Natural killer cell treated with Interleukin-12 subunit alpha and Interleukin-12 subunit beta and Interleukin-15 and Interleukin-18, amount 100 ng/mL, for 72 hours (primary cell): Measurements from ENCODE around the gene NEURL1B. TPM values are rescaled to one million over a fixed set of nuclear protein-coding genes. Genes with fewer than 3 reads are reported as not detected.

ENCODE experiments used
- ATAC-seq, 2 donors: fragments of 150-1000 bp; cut with Tn5 transposase in 1 of 2; sonication (Bioruptor Pico), chemical (Tn5 transposase) in 1 of 2; 2 replicates each; pipeline ENCODE4 v1.10.0; 2021
- DNase-seq: peaks from one replicate; pipeline ENCODE4 v3.0.0; 2022; ENCODE audit warnings: low spot score
- H3K27ac Mint-ChIP-seq, 2 donors: 1 replicate in 1 of 2; 2 replicates in 1 of 2; pipeline ENCODE4 v1.8.0; 2022; ENCODE audit warnings: mixed read lengths in 2 of 2, mild to moderate bottlenecking in 1 of 2, moderate library complexity in 1 of 2
- H3K27me3 Mint-ChIP-seq, 2 donors: 1 replicate in 1 of 2; 2 replicates in 1 of 2; pipeline ENCODE4 v1.8.0; 2022; ENCODE audit warnings: mixed read lengths in 2 of 2
- H3K36me3 Mint-ChIP-seq: one replicate; pipeline ENCODE4 v1.8.0; 2022; ENCODE audit warnings: mixed read lengths
- H3K4me1 Mint-ChIP-seq, 2 donors: 1 replicate in 1 of 2; 2 replicates in 1 of 2; pipeline ENCODE4 v1.8.0; 2022; ENCODE audit warnings: low read depth in 2 of 2, mixed read lengths in 2 of 2, mild to moderate bottlenecking in 1 of 2
- H3K4me3 Mint-ChIP-seq: one replicate; pipeline ENCODE4 v1.8.0; 2022; ENCODE audit warnings: mixed read lengths
- H3K9me3 Mint-ChIP-seq: 2 replicates; pipeline ENCODE4 v1.8.0; 2022; ENCODE audit warnings: mixed read lengths
- total RNA-seq, 2 donors: library from RNA; stranded (reverse); gene quantifications; one replicate each; pipeline ENCODE4 v1.2.3, GENCODE V29; 2022

The NEURL1B gene
- total RNA-seq, 2 donors from 2014 or later, result 0.14 to 0.36 TPM

DNA sequence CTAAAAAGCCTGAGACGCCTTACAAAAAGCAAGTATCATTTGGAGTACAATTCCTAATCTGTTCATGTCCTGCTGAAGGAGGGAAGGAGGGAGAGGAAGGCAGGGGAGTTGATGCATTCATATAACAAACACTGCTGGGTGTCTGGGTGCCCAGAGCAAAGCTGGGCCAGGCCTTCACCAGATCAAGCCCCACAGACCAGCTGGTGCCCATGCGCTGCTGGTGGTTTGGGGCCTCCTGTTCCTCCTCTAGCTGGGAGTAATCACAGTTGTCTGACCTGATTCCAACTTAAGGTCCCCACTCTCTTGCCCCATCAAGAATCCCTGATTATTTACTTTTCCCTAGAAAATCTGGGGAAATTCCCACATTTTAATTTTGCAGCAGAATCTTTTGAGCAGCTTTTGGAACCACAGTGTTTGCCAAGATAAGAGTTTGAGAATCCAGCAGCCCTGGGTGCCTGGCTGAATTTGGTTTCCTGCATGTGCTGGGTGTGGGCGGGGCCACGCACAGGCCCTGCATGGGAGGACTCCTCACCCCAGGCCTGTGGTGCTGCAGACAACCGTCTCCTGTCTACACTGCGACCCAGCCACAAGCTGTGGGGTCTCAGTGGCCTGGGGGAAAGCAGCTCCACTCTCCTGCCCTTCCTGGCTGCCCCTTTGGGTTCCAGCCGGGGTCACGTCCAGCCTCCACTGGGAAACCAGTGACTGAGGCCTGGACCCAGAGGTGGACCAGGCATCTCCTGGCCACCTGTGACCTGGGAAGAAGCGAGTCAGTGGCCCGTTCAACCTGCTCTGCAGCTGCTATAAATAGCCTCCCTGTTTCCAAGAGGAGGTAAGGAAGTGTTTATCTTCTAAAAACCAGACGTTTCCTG lies 47.5 kb downstream of the NEURL1B start:
- H3K36me3 Mint-ChIP-seq, result no peaks in the 10 kb centered on the region
- no peaks in the 10 kb centered on the region for H3K9me3 Mint-ChIP-seq
- ATAC-seq (no peak), DNase-seq (no peak)
- H3K27ac Mint-ChIP-seq, result no peak overlapping the region
- no peak overlapping the region for H3K4me3 Mint-ChIP-seq
- no peaks in the 10 kb centered on the region for H3K27me3 Mint-ChIP-seq
- peaks cover 0 to 3% of the 10 kb centered on the region in 2 donors for H3K4me1 Mint-ChIP-seq

DNA sequence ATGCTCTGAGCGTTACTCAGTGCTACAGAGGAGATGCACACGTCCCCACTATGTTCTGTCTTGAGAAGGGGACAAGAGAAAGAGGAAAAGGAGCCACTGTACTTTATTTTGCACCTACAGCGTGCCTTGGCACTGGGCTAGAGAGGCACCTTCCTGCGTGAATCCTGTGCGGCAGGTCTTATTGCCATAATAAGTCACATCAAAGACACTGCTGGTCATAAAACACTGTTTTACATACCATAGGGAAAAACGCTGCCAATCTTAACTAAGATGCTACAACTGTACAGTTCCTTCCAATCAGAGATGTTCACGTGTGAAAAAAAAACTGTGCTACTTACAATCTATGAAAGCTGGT lies 48.1 kb downstream of the NEURL1B start:
- no peak overlapping the region for H3K4me3 Mint-ChIP-seq
- no peak overlapping the region for H3K27ac Mint-ChIP-seq
- peaks cover 0 to 3% of the 10 kb centered on the region in 2 donors for H3K4me1 Mint-ChIP-seq
- DNase-seq, result no peak
- no peaks in the 10 kb centered on the region for H3K27me3 Mint-ChIP-seq
- no peaks in the 10 kb centered on the region for H3K9me3 Mint-ChIP-seq
- no peaks in the 10 kb centered on the region for H3K36me3 Mint-ChIP-seq
- ATAC-seq, result no peak

DNA sequence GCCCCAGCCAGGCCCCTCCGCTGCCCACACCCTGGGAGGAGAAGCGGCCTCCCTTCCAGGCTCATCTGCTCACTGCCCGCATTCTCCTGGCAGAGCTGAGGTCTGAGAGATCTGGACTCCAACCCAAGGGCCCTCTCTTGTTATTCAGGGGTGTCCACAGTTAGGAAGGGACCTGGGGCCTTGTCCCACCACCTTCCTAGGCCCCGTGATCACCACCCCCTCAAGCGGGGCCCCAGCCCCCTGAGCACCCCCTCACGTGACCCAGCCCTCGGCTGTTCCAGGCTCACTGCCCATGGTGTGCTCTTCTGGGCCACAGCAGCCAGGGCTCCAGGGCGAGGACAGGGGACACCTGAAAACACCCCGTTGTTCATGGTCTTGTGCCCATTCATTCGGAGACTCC lies 48.7 kb downstream of the NEURL1B start:
- peaks cover 0 to 3% of the 10 kb centered on the region in 2 donors for H3K4me1 Mint-ChIP-seq
- H3K9me3 Mint-ChIP-seq, result no peaks in the 10 kb centered on the region
- H3K27me3 Mint-ChIP-seq, result no peaks in the 10 kb centered on the region
- no peak overlapping the region for H3K4me3 Mint-ChIP-seq
- no peak overlapping the region for H3K27ac Mint-ChIP-seq
- ATAC-seq, result peak in 1 of 2 donors; percentile 29
- no peaks in the 10 kb centered on the region for H3K36me3 Mint-ChIP-seq
- DNase-seq, result no peak

DNA sequence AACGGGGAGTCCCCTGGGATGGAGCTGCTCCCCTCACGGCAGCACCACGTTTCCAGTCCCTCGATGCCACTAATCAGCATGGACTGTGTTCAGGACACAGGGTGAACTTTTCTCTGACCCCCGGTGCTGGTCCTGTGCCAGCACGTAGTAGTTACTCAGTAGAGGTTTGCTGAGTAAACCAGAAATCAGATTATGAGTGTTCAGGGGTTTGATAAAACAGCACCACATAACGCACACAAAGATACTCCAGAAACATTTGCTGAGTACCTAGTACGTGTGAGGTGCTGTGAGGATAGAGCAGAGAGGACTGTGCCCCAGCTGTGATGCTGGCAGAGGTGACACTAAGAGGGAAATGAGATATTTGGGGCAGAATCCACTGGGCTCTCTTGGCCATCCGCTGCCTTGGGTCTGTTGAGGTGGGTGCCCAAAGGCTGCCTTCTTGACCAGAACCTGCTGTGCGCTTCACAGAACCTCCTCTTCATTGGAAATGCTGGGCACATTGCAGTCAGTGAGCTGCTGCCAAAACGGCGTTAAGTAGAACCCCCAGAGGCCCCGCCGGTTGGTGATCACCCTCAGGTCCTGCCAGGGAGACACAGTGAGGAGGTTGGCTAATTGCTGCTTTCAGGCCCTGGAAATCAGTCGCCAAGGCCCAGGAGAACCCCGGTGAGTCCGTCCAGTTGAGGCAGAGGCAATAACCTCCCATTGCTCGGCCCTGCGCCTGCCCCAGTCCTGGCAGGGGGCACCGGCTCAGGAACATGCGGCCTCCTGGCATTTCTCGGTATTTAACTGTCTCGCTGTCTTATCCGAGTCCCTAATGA lies 49.4 kb downstream of the NEURL1B start:
- no peaks in the 10 kb centered on the region for H3K9me3 Mint-ChIP-seq
- peaks cover 0 to 3% of the 10 kb centered on the region in 2 donors for H3K4me1 Mint-ChIP-seq
- DNase-seq (peak; percentile 44), ATAC-seq (peak in 1 of 2 donors; percentile 77)
- H3K36me3 Mint-ChIP-seq, result no peaks in the 10 kb centered on the region
- no peak overlapping the region for H3K4me3 Mint-ChIP-seq
- no peak overlapping the region for H3K27ac Mint-ChIP-seq
- H3K27me3 Mint-ChIP-seq, result no peaks in the 10 kb centered on the region

DNA sequence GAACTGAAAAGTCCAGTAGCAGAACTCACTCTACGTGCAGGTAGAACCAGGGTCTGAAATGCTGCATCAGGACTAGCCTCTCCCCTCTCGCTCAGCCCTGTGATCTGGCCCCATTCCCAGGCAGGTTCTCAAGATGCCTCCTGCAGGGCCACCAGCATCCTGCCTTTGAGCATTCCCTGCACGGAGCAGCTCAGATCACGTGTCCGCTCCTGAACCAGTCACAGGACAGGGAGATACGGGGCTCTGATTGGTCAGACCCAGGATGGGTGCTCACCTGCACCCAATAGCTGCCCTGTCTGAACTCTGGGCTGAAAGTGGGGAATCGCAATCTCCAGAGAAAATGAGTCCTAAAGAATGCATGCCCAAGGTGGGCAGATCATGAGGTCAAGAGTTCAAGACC lies 50.8 kb downstream of the NEURL1B start:
- Mint-ChIP-seq H3K36me3 (no peaks in the 10 kb centered on the region), H3K27ac (no peak overlapping the region), H3K4me1 (peaks cover under 1 to 4% of the 10 kb centered on the region in 2 donors), H3K9me3 (no peaks in the 10 kb centered on the region), H3K4me3 (no peak overlapping the region), H3K27me3 (no peaks in the 10 kb centered on the region)
- DNase-seq, result no peak
- ATAC-seq, result no peak

DNA sequence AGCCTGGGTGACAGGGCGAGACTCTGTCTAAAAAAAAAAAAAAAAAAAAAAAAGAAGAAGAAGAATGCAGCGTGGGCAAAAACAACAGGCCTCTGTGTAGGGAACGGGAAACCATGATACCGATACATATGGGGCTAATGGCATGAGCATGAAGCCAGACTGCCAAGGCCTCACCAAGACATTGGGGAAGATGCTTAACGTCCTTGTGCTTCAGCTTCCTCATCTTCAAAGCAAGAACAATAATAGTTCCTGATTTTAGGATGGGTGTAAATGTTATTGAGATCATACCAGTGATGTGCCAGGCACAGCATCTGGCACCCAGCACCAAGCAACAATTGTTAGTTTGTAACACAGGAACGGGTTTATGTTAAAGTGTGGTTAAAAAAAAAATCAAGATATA lies 51.4 kb downstream of the NEURL1B start:
- Mint-ChIP-seq H3K4me3 (no peak overlapping the region), H3K27me3 (no peaks in the 10 kb centered on the region), H3K36me3 (no peaks in the 10 kb centered on the region), H3K9me3 (no peaks in the 10 kb centered on the region), H3K4me1 (peaks cover 6 to 10% of the 10 kb centered on the region in 2 donors), H3K27ac (no peak overlapping the region)
- no peak for ATAC-seq
- no peak for DNase-seq

DNA sequence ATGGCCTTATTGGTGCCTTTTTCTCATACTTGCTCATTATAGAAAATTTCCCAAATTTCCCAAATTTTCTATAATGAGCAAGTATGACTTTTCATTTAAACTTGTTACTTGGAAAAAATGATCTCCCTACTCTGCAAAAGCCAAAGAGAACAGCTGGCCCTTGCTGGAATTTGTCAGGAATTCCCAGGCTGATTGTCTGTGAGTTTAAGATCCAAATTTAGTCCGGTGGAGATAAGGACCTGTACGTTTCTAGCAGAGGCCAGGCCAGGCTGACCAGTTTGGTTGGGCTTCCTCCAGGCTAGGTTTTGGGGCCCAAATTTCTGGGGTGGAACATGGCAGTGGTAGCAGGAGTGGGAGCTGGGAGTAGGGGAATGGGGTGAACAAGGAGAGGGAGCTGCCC lies 51.9 kb downstream of the NEURL1B start:
- DNase-seq (no peak), ATAC-seq (no peak)
- Mint-ChIP-seq H3K9me3 (no peaks in the 10 kb centered on the region), H3K4me1 (peaks cover 10 to 12% of the 10 kb centered on the region in 2 donors), H3K27me3 (no peaks in the 10 kb centered on the region), H3K36me3 (no peaks in the 10 kb centered on the region), H3K4me3 (no peak overlapping the region), H3K27ac (no peak overlapping the region)

DNA sequence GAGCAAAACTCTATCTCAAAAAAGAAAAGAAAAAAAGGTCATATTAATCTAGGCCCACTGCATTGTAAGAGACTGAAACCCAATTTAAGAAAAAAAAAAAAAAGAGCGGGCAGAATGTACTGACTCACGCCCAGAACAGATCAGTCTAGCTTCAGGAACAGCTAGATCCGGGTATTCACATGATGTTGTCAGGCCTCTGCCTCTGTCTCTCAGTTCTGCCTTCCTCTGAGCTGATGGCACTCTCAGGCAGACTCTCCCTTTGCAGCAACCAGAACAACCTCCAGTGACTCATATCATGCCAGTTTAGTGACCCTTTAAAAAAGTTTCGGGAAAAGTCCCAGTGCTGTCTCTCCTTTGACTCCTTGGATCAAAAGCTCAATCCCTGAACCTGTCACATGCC lies 53.0 kb downstream of the NEURL1B start:
- Mint-ChIP-seq H3K27ac (no peak overlapping the region), H3K27me3 (no peaks in the 10 kb centered on the region)
- no peak for DNase-seq

DNA sequence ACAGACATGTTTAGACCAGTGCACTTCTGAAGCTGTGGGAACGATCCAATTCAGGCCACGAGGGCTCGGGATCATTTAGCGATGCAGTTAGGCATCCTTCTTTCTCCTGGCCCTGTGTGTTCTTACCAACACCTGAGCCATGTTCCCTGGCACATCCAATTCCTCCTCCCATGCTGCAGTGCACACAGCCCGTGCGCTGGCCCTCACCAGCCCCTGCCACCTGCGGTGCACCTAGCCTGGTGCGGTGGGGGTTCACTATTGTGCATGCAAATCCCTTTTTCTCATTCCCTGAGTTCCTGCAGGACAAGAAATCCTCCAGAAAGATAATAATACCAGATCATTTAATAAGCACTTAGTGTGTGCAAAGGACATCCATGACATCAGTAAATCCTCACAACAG lies 53.5 kb downstream of the NEURL1B start:
- no peaks in the 10 kb centered on the region for H3K36me3 Mint-ChIP-seq
- H3K27me3 Mint-ChIP-seq, result peaks cover 0 to 4% of the 10 kb centered on the region in 2 donors
- ATAC-seq (no peak), DNase-seq (no peak)
- no peak overlapping the region for H3K27ac Mint-ChIP-seq
- peaks cover 9 to 10% of the 10 kb centered on the region in 2 donors for H3K4me1 Mint-ChIP-seq
- H3K4me3 Mint-ChIP-seq, result no peak overlapping the region
- H3K9me3 Mint-ChIP-seq, result no peaks in the 10 kb centered on the region

More for the DNA sequence above, 53.0 kb downstream of the NEURL1B start:
- Mint-ChIP-seq H3K4me3 (no peak overlapping the region), H3K4me1 (peaks cover 9 to 10% of the 10 kb centered on the region in 2 donors), H3K36me3 (no peaks in the 10 kb centered on the region), H3K9me3 (no peaks in the 10 kb centered on the region)
- ATAC-seq, result no peak

DNA sequence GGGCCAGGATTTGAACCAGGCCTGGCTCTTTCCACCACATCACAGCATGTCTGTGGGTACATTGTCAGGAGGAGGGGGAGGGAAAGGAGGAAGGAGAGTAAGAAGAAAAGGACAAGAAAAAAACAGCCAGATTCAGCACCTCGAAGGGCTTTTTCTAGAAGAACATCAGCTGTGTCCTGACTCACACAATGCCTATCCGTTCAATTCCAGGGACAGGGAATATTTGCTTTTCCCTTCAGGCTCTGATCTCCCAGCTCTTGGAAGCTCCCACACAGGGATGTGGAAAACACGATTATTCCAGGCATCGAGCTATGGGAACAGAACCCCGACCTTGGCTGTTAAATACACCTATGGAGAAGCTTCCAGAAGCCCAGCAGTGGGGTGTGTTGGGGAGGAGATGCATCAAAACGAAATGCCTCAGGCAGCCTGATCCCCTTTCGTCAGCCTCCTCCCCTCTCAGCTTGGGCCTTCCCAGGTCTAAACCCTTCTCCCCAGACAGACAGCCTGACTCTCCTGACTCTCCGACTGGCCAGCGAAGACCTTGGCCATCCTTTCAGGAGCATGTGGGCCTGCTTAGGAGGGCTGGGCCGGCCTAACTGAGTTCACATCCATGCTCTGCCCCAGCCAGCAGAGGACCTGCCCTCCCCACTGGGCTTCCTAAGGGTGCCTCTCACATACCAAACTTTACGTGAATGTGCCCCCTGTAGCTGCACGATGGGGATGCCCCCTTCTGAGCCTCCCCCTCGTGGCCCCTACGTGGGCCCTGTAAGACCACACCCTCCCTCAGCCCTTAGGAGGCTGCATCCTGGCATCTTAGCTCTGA lies 54.4 kb downstream of the NEURL1B start:
- Mint-ChIP-seq H3K9me3 (no peaks in the 10 kb centered on the region), H3K27ac (no peak overlapping the region), H3K4me3 (no peak overlapping the region), H3K4me1 (peaks cover 9 to 10% of the 10 kb centered on the region in 2 donors), H3K27me3 (peaks cover 0 to 8% of the 10 kb centered on the region in 2 donors), H3K36me3 (no peaks in the 10 kb centered on the region)
- ATAC-seq (no peak), DNase-seq (peak; percentile 45)

DNA sequence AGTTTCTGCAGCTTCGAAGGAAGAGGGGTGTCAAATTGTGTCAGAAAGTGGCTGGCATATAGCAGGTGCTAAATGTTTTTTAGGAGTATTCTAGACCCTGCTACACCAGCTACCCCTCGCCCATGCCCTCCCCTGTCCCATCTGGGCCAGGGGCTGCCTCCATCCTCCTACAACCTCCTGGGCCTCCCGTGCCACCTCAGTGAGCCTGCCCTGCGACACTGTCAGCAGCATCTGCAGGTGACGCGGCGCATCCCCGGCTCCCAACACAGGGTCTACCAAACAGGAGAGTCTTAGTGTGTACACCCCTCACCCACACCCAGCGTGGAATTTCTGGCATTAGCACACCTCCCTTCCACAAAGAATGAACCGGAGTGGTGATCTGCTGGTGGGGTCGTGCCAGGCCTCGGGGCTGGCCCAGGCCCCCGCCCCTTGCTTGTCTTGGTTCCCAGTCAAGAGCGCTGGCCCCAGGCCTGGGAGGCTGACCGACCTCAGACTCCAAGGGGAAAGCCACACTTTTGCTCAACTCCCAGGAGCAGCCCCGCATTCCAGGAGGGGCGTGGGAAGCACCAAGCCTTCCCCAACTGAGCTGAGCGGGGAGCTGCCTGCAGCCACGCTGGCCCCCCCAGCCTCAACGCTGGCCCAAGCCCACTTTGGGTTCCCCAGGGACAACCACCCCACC lies 55.2 kb downstream of the NEURL1B start:
- no peak for ATAC-seq
- H3K4me3 Mint-ChIP-seq, result no peak overlapping the region
- H3K27me3 Mint-ChIP-seq, result peaks cover 4 to 14% of the 10 kb centered on the region in 2 donors
- H3K4me1 Mint-ChIP-seq, result peaks cover 12 to 15% of the 10 kb centered on the region in 2 donors
- no peaks in the 10 kb centered on the region for H3K36me3 Mint-ChIP-seq
- no peaks in the 10 kb centered on the region for H3K9me3 Mint-ChIP-seq
- H3K27ac Mint-ChIP-seq, result no peak overlapping the region
- peak; percentile 53 for DNase-seq

DNA sequence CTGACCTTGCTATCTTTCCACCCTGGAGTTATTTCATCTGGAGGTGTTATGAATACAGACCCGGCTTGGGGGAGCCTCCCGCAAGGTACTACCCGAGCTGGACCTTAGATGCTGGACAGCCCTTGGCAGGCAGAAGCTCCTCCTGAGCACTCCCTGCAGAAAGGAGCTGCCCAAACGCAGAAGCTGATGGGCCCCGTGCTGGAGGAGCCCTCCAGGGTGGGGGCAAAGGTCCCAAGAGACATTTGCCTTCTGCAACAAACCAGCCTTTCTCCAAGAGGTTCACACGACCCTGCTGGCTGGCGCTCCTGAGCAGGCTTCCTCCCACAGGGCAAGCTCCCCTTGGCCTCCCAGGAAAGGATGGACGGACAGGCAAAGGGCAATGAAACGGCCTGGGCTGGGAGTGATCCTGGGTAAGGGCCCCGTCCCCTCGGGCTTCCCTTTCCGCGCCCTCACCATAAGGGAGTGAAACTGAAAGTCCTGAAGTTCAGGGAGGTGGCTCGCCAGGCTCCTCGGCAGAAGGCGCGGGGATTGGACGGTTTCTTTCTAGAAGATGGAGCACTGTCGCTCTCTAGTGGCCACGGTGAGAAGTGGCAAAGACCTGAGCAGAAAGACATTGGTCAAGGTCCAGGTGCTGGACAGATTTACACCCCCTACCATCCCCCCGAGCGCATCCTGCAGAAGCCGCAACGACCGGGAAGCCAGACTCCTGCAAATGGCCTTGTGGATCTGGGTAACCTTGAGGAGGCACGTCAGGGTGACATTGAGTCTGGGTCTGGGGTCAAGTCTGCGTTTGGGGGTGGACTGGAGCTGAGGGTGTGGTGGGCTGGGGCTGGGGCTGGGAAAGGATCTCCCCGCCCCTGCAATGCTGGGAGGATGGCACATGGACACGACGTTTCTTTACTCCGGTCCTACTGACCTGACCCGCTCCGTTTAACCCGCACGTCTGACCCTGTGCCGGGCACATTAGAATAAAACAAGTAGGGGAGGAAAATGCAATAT lies 56.4 kb downstream of the NEURL1B start:
- peak; percentile 88 for DNase-seq
- H3K27me3 Mint-ChIP-seq, result peaks cover 4 to 16% of the 10 kb centered on the region in 2 donors
- peaks cover 16 to 20% of the 10 kb centered on the region in 2 donors for H3K4me1 Mint-ChIP-seq
- H3K27ac Mint-ChIP-seq, result peak overlapping the region; percentile 73 to 91
- no peaks in the 10 kb centered on the region for H3K9me3 Mint-ChIP-seq
- peak; percentile 92 to 95 for ATAC-seq
- H3K36me3 Mint-ChIP-seq, result no peaks in the 10 kb centered on the region
- H3K4me3 Mint-ChIP-seq, result peak overlapping the region; percentile 87
